Endothelial cell of umbilical vein (primary cell): Measurements from ENCODE around the gene CALCA. TPM values are rescaled to one million over a fixed set of nuclear protein-coding genes. Genes with fewer than 3 reads are reported as not detected.

Source experiments
- BruUV-seq: library from RNA; stranded (reverse); fragments of 400-500 nt; replicated peaks from 2 replicates; lab custom pipeline; 2021; lab: Mats Ljungman, UMichigan
- CTCF ChIA-PET: fragments of 300-600, 350-600 bp; sonication (Branson Sonifier 250); formaldehyde crosslinking; loops from one replicate; lab custom pipeline; 2021; ENCODE audit warnings: antibody characterized with exemption, inconsistent platforms; lab: Charles Lee
- POLR2A ChIA-PET: fragments of 300-600, 350-600 bp; sonication (Branson Sonifier 250); formaldehyde crosslinking; loops from one replicate; lab custom pipeline; 2021; ENCODE audit warnings: antibody characterized with exemption, inconsistent platforms; lab: Charles Lee
- DNase-seq: peaks from one replicate; pipeline ENCODE4 v3.0.0-alpha.2; 2011; ENCODE audit warnings: low read depth, low spot score
- FAIRE-seq: peaks from 2 replicates; lab custom pipeline; 2011; peaks lifted over from hg19 to GRCh38; lab: Jason Lieb, UNC
- H2AFZ ChIP-seq: 2 replicates; pipeline ENCODE4 v1.6.0; 2012; ENCODE audit warnings: low read depth, low read length, control low read depth, inconsistent platforms
- H3K27ac ChIP-seq: 2 replicates; pipeline ENCODE4 v1.5.1; 2011; ENCODE audit warnings: low read depth, mild to moderate bottlenecking, control low read depth, low read length, moderate library complexity; ENCODE audit not compliant: insufficient read depth
- H3K27me3 ChIP-seq, 2 experiments: 2 replicates each; pipeline versions ENCODE4 v1.6.0 to v1.6.1; 2011; ENCODE audit warnings: low read length in 2 of 2, mixed read lengths in 1 of 2; ENCODE audit not compliant: control insufficient read depth in 2 of 2, insufficient read depth in 2 of 2
- H3K36me3 ChIP-seq, 2 experiments: 2 replicates in 1 of 2; 3 replicates in 1 of 2; pipeline ENCODE4 v1.5.1; 2011; ENCODE audit warnings: low read length in 2 of 2, mild to moderate bottlenecking in 1 of 2, moderate library complexity in 1 of 2; ENCODE audit not compliant: control insufficient read depth in 2 of 2, insufficient read depth in 2 of 2; ENCODE audit errors: extremely low read depth in 1 of 2
- H3K4me1 ChIP-seq: 3 replicates; pipeline ENCODE4 v1.5.1; 2011; ENCODE audit warnings: mild to moderate bottlenecking, low read length; ENCODE audit not compliant: control insufficient read depth, insufficient read depth; ENCODE audit errors: extremely low read depth
- H3K4me2 ChIP-seq: 2 replicates; pipeline ENCODE4 v1.6.1; 2011; ENCODE audit warnings: low read length, control low read depth, mixed read lengths; ENCODE audit not compliant: insufficient read depth
- H3K4me3 ChIP-seq, 3 experiments: fragments of 200-600 bp in 1 of 3; sonication (generic), shearing (Covaris generic) in 1 of 3; replicated peaks in 1 of 3; 2 replicates each; pipeline ENCODE4 v1.5.1; 2011 to 2016; ENCODE audit warnings: control low read depth in 3 of 3, low read length in 3 of 3, mild to moderate bottlenecking in 2 of 3, inconsistent platforms in 1 of 3, low read depth in 1 of 3, moderate library complexity in 1 of 3; ENCODE audit not compliant: insufficient read depth in 1 of 3
- H3K79me2 ChIP-seq: 2 replicates; pipeline ENCODE4 v1.6.0; 2012; ENCODE audit warnings: low read length, inconsistent platforms; ENCODE audit not compliant: control insufficient read depth, insufficient read depth
- H3K9ac ChIP-seq: replicated peaks from 2 replicates; pipeline ENCODE3; 2011; ENCODE audit warnings: low read length, control low read depth; ENCODE audit not compliant: insufficient read depth; ENCODE audit errors: extremely low read depth
- H3K9me1 ChIP-seq: replicated peaks from 3 replicates; pipeline ENCODE4 v1.6.0; 2011; ENCODE audit warnings: mild to moderate bottlenecking, low read length; ENCODE audit not compliant: control insufficient read depth, insufficient read depth; ENCODE audit errors: extremely low read depth
- H3K9me3 ChIP-seq: replicated peaks from 2 replicates; pipeline ENCODE4 v1.5.1; 2012; ENCODE audit warnings: low read length, inconsistent platforms; ENCODE audit not compliant: control insufficient read depth, insufficient read depth
- H4K20me1 ChIP-seq: replicated peaks from 2 replicates; pipeline ENCODE3; 2011; ENCODE audit warnings: mild to moderate bottlenecking, low read length; ENCODE audit not compliant: control insufficient read depth, insufficient read depth; ENCODE audit errors: extremely low read depth
- EZH2 ChIP-seq: IDR thresholded peaks from 2 replicates; pipeline ENCODE4 v1.6.1; 2012; ENCODE audit warnings: borderline replicate concordance, low read depth, mild to moderate bottlenecking, moderate library complexity, low read length, inconsistent platforms; ENCODE audit not compliant: severe bottlenecking
- FOS ChIP-seq: IDR thresholded peaks from 2 replicates; pipeline ENCODE4 v1.6.1; 2011; ENCODE audit warnings: mild to moderate bottlenecking, low read length, moderate library complexity, borderline replicate concordance; ENCODE audit not compliant: insufficient read depth
- GATA2 ChIP-seq: IDR thresholded peaks from 2 replicates; pipeline ENCODE4 v1.7.0; 2011; ENCODE audit warnings: low read depth, mild to moderate bottlenecking, moderate library complexity, mixed read lengths, low read length; ENCODE audit not compliant: insufficient read length, insufficient read depth
- JUN ChIP-seq: IDR thresholded peaks from 2 replicates; pipeline ENCODE4 v1.6.1; 2011; ENCODE audit warnings: borderline replicate concordance, low read depth; ENCODE audit not compliant: insufficient read length, insufficient read depth
- MYC ChIP-seq: IDR thresholded peaks from one replicate; pipeline ENCODE4 v1.6.1; 2011; ENCODE audit warnings: mild to moderate bottlenecking, low read depth, low read length
- POLR2A ChIP-seq: IDR thresholded peaks from 2 replicates; pipeline ENCODE4 v1.6.1; 2012; ENCODE audit warnings: low read depth, mild to moderate bottlenecking, control low read depth, low read length
- POLR2AphosphoS5 ChIP-seq: IDR thresholded peaks from 2 replicates; pipeline ENCODE4 v1.6.1; 2012; ENCODE audit warnings: low read depth, mild to moderate bottlenecking, control low read depth, low read length, moderate library complexity; ENCODE audit not compliant: insufficient read depth
- dilution Hi-C: fragments of 300-500 bp; cut with MboI; formaldehyde crosslinking; loops from one replicate; pipeline ENCODE4 v1.15.0; 2019; ENCODE audit warnings: low sequenced_read_pairs; ENCODE audit not compliant: extremely low pct_ligation_motif_present
- intact Hi-C: fragments of 100-400 bp; cut with micrococcal nuclease; formaldehyde crosslinking; loops from one replicate; pipeline ENCODE4 v1.10.0; 2022
- polyA plus RNA-seq, 4 experiments: library from polyadenylated mRNA; depleted of rRNA in 3 of 4; stranded (reverse) in 3 of 4; unstranded in 1 of 4; fragments of >200 nt; gene quantifications; 2 replicates each; pipeline versions ENCODE4 v1.2.1 to v1.2.3, GENCODE V29; 2011 to 2012; ENCODE audit warnings: missing spikeins in 1 of 4
- total RNA-seq: library from RNA; stranded (reverse); gene quantifications from 2 replicates; pipeline ENCODE4 v1.2.3, GENCODE V29; 2021
- TF ChIP-seq, protein P1 (sequence below), 2 donors: IDR thresholded peaks; 1 replicate in 1 of 2; 2 replicates in 1 of 2; pipeline ENCODE4 v1.5.1; 2011; ENCODE audit warnings: low read length in 2 of 2, mild to moderate bottlenecking in 2 of 2, moderate library complexity in 2 of 2, control low read depth in 1 of 2, inconsistent platforms in 1 of 2, low read depth in 1 of 2; ENCODE audit not compliant: insufficient read depth in 1 of 2; ENCODE audit errors: extremely low read depth in 1 of 2
- TF ChIP-seq, protein P2 (sequence below): IDR thresholded peaks from 2 replicates; pipeline ENCODE4 v1.6.1; 2011; ENCODE audit not compliant: insufficient read depth, insufficient read length

Gene CALCA
- total and polyA plus RNA-seq, 2 donors (not counting 3 experiments of a cell fraction or from before 2014, with no cell fraction given): not detected

DNA sequence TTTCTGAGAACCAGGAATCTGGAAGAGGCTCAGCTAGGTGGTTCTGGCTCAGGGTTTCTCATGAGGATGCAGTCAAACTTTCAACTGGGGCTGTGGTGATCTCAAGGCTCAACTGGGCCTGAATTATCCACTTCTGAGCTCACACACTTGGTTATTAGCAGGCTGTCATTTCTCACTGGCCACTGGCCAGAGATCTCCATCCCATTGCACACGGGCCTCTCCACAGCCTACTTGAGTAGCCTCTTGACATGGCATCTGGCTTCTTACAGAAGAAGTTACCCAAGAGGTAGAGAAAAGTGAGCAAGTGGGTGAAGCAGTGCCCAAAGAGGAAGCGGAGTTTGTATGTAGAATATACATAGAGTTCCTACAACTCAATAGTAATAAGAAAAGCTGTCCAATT is 16.0 kb downstream of the CALCA start:
- CTCF ChIA-PET: interaction anchor here (1.4 kb wide), 1 partner anchor 166 kb away, joined by 3 read pairs; no protein-coding TSS in a partner anchor
- H4K20me1 ChIP-seq: no peaks in the 10 kb centered on the region

DNA sequence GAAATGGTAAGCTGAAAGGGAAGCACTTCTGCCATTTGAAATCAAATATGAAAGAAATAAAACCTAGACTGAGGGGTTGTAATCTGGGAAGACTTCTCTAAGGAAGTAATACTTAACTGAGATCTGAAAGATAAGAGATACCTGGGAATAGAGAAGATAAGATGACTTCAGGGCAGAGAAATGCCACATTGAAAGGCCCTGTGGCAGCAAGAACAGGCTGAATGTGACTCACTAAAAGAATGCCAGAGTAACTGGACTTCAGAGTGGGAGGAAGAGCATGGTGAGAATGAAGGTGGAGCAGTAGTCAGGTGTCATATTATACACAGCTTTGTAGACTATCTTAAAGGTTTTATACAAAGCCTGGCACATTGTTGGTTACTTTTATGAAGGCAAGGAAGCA is 17.6 kb downstream of the CALCA start:
- no peaks in the 10 kb centered on the region for H3K9me1 ChIP-seq
- CTCF ChIA-PET: interaction anchor here (1.8 to 2.6 kb wide), 3 partner anchors 11 to 165 kb away, joined by 5 to 8 read pairs (median 6); no protein-coding TSS in a partner anchor
- H3K27me3 ChIP-seq: peaks cover 0 to 3% of the 10 kb centered on the region in 2 experiments
- no peaks in the 10 kb centered on the region for H4K20me1 ChIP-seq
- intact Hi-C loops (no loop called here), dilution Hi-C loops (no loop called here)
- no TSS peak for BruUV-seq
- POLR2A ChIA-PET: no interaction called here
- TF ChIP-seq POLR2A: no peak
- no peak for TF ChIP-seq GATA2
- TF ChIP-seq, protein P1, sequence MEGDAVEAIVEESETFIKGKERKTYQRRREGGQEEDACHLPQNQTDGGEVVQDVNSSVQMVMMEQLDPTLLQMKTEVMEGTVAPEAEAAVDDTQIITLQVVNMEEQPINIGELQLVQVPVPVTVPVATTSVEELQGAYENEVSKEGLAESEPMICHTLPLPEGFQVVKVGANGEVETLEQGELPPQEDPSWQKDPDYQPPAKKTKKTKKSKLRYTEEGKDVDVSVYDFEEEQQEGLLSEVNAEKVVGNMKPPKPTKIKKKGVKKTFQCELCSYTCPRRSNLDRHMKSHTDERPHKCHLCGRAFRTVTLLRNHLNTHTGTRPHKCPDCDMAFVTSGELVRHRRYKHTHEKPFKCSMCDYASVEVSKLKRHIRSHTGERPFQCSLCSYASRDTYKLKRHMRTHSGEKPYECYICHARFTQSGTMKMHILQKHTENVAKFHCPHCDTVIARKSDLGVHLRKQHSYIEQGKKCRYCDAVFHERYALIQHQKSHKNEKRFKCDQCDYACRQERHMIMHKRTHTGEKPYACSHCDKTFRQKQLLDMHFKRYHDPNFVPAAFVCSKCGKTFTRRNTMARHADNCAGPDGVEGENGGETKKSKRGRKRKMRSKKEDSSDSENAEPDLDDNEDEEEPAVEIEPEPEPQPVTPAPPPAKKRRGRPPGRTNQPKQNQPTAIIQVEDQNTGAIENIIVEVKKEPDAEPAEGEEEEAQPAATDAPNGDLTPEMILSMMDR (IDR thresholded peaks at IDR 0.05; ENCODE audit: extremely low read depth in 1 of 2, insufficient read depth in 1 of 2, low read depth in 1 of 2, low read length in 2 of 2): no peak
- no peak for TF ChIP-seq EZH2
- TF ChIP-seq POLR2AphosphoS5: no peak
- no peak for TF ChIP-seq JUN
- TF ChIP-seq FOS: no peak
- TF ChIP-seq, protein P2, sequence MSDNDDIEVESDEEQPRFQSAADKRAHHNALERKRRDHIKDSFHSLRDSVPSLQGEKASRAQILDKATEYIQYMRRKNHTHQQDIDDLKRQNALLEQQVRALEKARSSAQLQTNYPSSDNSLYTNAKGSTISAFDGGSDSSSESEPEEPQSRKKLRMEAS: no peak
- no peak for TF ChIP-seq MYC
- no peaks in the 10 kb centered on the region for H3K79me2 ChIP-seq
- H3K27ac ChIP-seq: no peak overlapping the region
- no peaks in the 10 kb centered on the region for H3K36me3 ChIP-seq
- H3K9ac ChIP-seq: no peak overlapping the region
- no peak overlapping the region for H3K4me3 ChIP-seq
- no peak overlapping the region for H2AFZ ChIP-seq
- DNase-seq (no peak), FAIRE-seq (no peak)
- H3K9me3 ChIP-seq: no peaks in the 10 kb centered on the region
- no peaks in the 10 kb centered on the region for H3K4me1 ChIP-seq
- no peak overlapping the region for H3K4me2 ChIP-seq

More for the DNA sequence above, 16.0 kb downstream of the CALCA start:
- no peak overlapping the region for H3K27ac ChIP-seq
- FAIRE-seq (no peak), DNase-seq (no peak)
- H3K4me2 ChIP-seq: no peak overlapping the region
- dilution Hi-C loops: no loop called here
- no peaks in the 10 kb centered on the region for H3K9me1 ChIP-seq
- H2AFZ ChIP-seq: no peak overlapping the region
- intact Hi-C loops: no loop called here
- H3K4me3 ChIP-seq: no peak overlapping the region
- H3K9ac ChIP-seq: no peak overlapping the region
- H3K4me1 ChIP-seq: no peaks in the 10 kb centered on the region
- POLR2A ChIA-PET: no interaction called here
- H3K36me3 ChIP-seq: no peaks in the 10 kb centered on the region
- H3K27me3 ChIP-seq: peaks cover 0 to 3% of the 10 kb centered on the region in 2 experiments
- H3K79me2 ChIP-seq: no peaks in the 10 kb centered on the region
- no TSS peak for BruUV-seq
- TF ChIP-seq, protein P2: no peak
- TF ChIP-seq FOS (no peak), GATA2 (no peak), JUN (no peak), POLR2AphosphoS5 (no peak), EZH2 (no peak)
- no peaks in the 10 kb centered on the region for H3K9me3 ChIP-seq
